Natural killer cell (primary cell): Measurements from ENCODE around the gene PLEKHA6. TPM values are rescaled to one million over a fixed set of nuclear protein-coding genes. Genes with fewer than 3 reads are reported as not detected.

Experiments
- ATAC-seq, 3 donors: fragments of 150-1000 bp in 2 of 3; fragments of 200-7000 bp in 1 of 3; cut with Tn5 transposase; 1 replicate in 1 of 3; 2 replicates in 2 of 3; pipeline ENCODE4 v1.10.0; 2021; ENCODE audit warnings: mild to moderate bottlenecking in 2 of 3, moderate library complexity in 2 of 3
- DNase-seq, 2 donors: peaks; one replicate each; pipeline versions ENCODE4 v3.0.0 to v3.0.0-alpha.2; 2013 to 2021; ENCODE audit warnings: mixed read lengths in 1 of 2
- H3K27ac ChIP-seq: one replicate; pipeline ENCODE4 v1.5.1; 2013; ENCODE audit warnings: mild to moderate bottlenecking, low read length
- H3K27me3 ChIP-seq: one replicate; pipeline ENCODE4 v1.6.1; 2013; ENCODE audit warnings: low read length; ENCODE audit not compliant: control insufficient read depth, insufficient read depth
- H3K36me3 ChIP-seq: one replicate; pipeline ENCODE4 v1.6.1; 2013; ENCODE audit warnings: low read length; ENCODE audit not compliant: control insufficient read depth, insufficient read depth
- H3K4me1 ChIP-seq: one replicate; pipeline ENCODE4 v1.6.1; 2013; ENCODE audit warnings: low read length; ENCODE audit not compliant: control insufficient read depth, insufficient read depth
- H3K4me3 ChIP-seq: one replicate; pipeline ENCODE4 v1.5.1; 2013; ENCODE audit warnings: low read length
- H3K9me3 ChIP-seq: one replicate; pipeline ENCODE4 v1.6.1; 2013; ENCODE audit warnings: low read length; ENCODE audit not compliant: control insufficient read depth, insufficient read depth
- H3K27ac Mint-ChIP-seq, 2 donors: one replicate each; pipeline ENCODE4 v1.8.0; 2022; ENCODE audit warnings: mild to moderate bottlenecking in 2 of 2, mixed read lengths in 2 of 2, moderate library complexity in 1 of 2
- H3K27me3 Mint-ChIP-seq, 2 donors: one replicate each; pipeline ENCODE4 v1.8.0; 2022; ENCODE audit warnings: low read depth in 2 of 2, mixed read lengths in 2 of 2
- H3K36me3 Mint-ChIP-seq: one replicate; pipeline ENCODE4 v1.8.0; 2022; ENCODE audit warnings: mixed read lengths
- H3K4me1 Mint-ChIP-seq, 2 donors: one replicate each; pipeline ENCODE4 v1.8.0; 2022; ENCODE audit warnings: mixed read lengths in 2 of 2
- H3K4me3 Mint-ChIP-seq: one replicate; pipeline ENCODE4 v1.8.0; 2022; ENCODE audit warnings: mild to moderate bottlenecking, moderate library complexity, mixed read lengths
- H3K9me3 Mint-ChIP-seq, 2 donors: one replicate each; pipeline ENCODE4 v1.8.0; 2022; ENCODE audit warnings: mixed read lengths in 2 of 2
- WGBS: methylation state at CpG from one replicate; pipeline ENCODE4 v1.1.7; 2013; ENCODE audit warnings: missing lambda C conversion rate; ENCODE audit not compliant: insufficient coverage; 5-methylcytosine and 5-hydroxymethylcytosine counted together
- intact Hi-C: fragments of 100-400 bp; cut with micrococcal nuclease; formaldehyde crosslinking; loops from one replicate; pipeline ENCODE4 v1.14.2; 2022
- total RNA-seq, 4 donors: library from RNA; stranded (reverse); fragments of 120-200 nt in 1 of 4; gene quantifications; one replicate each; pipeline versions ENCODE4 v1.2.3 to v1.2.4, GENCODE V29; 2013 to 2022
- TF ChIP-seq, protein P1 (sequence below): fragments of 200-600 bp; IDR thresholded peaks from one replicate; pipeline ENCODE4 v1.8.0; 2022; ENCODE audit warnings: antibody characterized with exemption

Gene PLEKHA6
- total RNA-seq, 3 donors from 2014 or later (not counting 1 experiment from before 2014, with no cell fraction given): 0.10 to 0.43 (median 0.16) TPM

- Mint-ChIP-seq H3K36me3 (no peaks in the 10 kb centered on the region), H3K4me1 (no peaks in the 10 kb centered on the region), H3K27ac (no peak overlapping the region), H3K27me3 (peaks cover 6 to 7% of the 10 kb centered on the region in 2 donors), H3K4me3 (no peak overlapping the region), H3K9me3 (no peaks in the 10 kb centered on the region)
- no peaks in the 10 kb centered on the region for H3K9me3 ChIP-seq
- WGBS: 70% methylated on average over 9 of the region's 9 CpGs
- intact Hi-C loops: no loop called here
- H3K27me3 ChIP-seq: no peaks in the 10 kb centered on the region
- no peaks in the 10 kb centered on the region for H3K36me3 ChIP-seq
- DNase-seq (no peak), ATAC-seq (no peak)
- no peak overlapping the region for H3K4me3 ChIP-seq
- H3K27ac ChIP-seq: no peak overlapping the region
- H3K4me1 ChIP-seq: no peaks in the 10 kb centered on the region
- TF ChIP-seq, protein P1, sequence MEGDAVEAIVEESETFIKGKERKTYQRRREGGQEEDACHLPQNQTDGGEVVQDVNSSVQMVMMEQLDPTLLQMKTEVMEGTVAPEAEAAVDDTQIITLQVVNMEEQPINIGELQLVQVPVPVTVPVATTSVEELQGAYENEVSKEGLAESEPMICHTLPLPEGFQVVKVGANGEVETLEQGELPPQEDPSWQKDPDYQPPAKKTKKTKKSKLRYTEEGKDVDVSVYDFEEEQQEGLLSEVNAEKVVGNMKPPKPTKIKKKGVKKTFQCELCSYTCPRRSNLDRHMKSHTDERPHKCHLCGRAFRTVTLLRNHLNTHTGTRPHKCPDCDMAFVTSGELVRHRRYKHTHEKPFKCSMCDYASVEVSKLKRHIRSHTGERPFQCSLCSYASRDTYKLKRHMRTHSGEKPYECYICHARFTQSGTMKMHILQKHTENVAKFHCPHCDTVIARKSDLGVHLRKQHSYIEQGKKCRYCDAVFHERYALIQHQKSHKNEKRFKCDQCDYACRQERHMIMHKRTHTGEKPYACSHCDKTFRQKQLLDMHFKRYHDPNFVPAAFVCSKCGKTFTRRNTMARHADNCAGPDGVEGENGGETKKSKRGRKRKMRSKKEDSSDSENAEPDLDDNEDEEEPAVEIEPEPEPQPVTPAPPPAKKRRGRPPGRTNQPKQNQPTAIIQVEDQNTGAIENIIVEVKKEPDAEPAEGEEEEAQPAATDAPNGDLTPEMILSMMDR: no peak
Observed at GRCh38 chr1:204268101-204268500, 91.6 kb downstream of the PLEKHA6 start.

DNA sequence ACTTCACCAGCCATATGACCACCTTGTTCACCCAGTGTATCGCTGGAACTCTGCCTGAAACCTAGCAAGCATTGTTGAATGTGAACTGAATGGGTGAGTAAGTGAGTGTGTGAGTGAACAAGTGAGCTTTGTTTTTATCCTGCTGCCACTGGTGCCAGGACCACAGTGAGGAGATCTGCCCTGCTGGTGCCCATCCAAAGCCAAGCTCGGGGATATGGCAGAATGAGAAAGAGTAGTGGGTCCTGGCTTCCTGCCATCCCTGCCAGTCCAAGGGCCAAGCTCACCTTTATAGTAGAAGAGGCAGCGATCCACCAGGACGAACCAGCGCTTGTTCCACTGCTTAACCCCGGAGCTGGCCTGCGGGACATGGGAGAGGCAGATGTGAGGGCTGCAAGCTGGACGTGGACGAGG is 92.5 kb downstream of the PLEKHA6 start:
- Histone ChIP-seq H3K27me3 (no peaks in the 10 kb centered on the region), H3K27ac (no peak overlapping the region), H3K9me3 (no peaks in the 10 kb centered on the region), H3K4me1 (no peaks in the 10 kb centered on the region), H3K4me3 (no peak overlapping the region), H3K36me3 (no peaks in the 10 kb centered on the region)
- intact Hi-C loops: no loop called here
- Mint-ChIP-seq H3K27ac (no peak overlapping the region), H3K9me3 (no peaks in the 10 kb centered on the region), H3K27me3 (peaks cover 6 to 7% of the 10 kb centered on the region in 2 donors), H3K4me1 (no peaks in the 10 kb centered on the region), H3K4me3 (no peak overlapping the region), H3K36me3 (no peaks in the 10 kb centered on the region)
- DNase-seq (no peak), ATAC-seq (no peak)
- 73% methylated on average over 9 of the region's 9 CpGs for WGBS
- TF ChIP-seq, protein P1: no peak

DNA sequence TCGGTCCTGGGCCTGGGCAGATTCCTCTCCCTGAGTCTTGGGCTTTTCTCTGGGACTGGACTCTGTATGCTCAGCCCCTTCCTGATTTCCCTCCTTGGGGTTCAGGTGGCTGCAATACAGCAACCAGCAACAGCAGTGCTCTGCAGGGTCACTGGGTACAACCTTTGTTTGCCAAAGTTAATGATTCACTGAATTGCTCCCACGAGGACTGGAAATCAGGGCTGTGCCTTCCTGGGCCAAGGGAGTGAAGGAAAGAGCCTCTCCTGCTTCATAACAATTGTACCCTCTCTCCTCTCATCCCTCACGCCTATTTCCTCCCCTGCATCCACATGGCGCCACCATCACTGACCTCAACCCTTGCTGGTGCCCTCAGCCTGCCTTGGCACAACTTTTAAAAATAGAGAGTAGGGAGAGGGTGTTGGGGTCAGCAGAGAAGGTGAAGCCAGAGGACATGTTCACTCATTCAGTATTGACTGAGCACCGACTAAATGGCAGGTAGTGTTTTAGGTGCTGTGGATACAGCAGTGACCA is 93.2 kb downstream of the PLEKHA6 start:
- no peaks in the 10 kb centered on the region for H3K27me3 ChIP-seq
- Mint-ChIP-seq H3K4me1 (no peaks in the 10 kb centered on the region), H3K4me3 (no peak overlapping the region), H3K27ac (no peak overlapping the region), H3K36me3 (no peaks in the 10 kb centered on the region), H3K27me3 (peaks cover 7 to 9% of the 10 kb centered on the region in 2 donors), H3K9me3 (no peaks in the 10 kb centered on the region)
- no peak overlapping the region for H3K27ac ChIP-seq
- ATAC-seq (no peak), DNase-seq (no peak)
- no peaks in the 10 kb centered on the region for H3K4me1 ChIP-seq
- H3K4me3 ChIP-seq: no peak overlapping the region
- intact Hi-C loops: no loop called here
- WGBS: 71% methylated on average over 4 of the region's 5 CpGs
- H3K36me3 ChIP-seq: no peaks in the 10 kb centered on the region
- TF ChIP-seq, protein P1: no peak
- H3K9me3 ChIP-seq: no peaks in the 10 kb centered on the region

- Histone ChIP-seq H3K9me3 (no peaks in the 10 kb centered on the region), H3K4me3 (no peak overlapping the region), H3K27ac (no peak overlapping the region), H3K36me3 (no peaks in the 10 kb centered on the region), H3K27me3 (no peaks in the 10 kb centered on the region), H3K4me1 (no peaks in the 10 kb centered on the region)
- Mint-ChIP-seq H3K4me3 (no peak overlapping the region), H3K36me3 (no peaks in the 10 kb centered on the region), H3K27ac (no peak overlapping the region), H3K4me1 (no peaks in the 10 kb centered on the region), H3K27me3 (peaks cover 7 to 9% of the 10 kb centered on the region in 2 donors), H3K9me3 (no peaks in the 10 kb centered on the region)
- WGBS: 79% methylated on average over 2 of the region's 2 CpGs
- DNase-seq (no peak), ATAC-seq (no peak)
- TF ChIP-seq, protein P1: no peak
- intact Hi-C loops: no loop called here
Observed at GRCh38 chr1:204265665-204266064, 94.1 kb downstream of the PLEKHA6 start.
